ENCODE data around the gene INKA1.

Gene INKA1

DNA sequence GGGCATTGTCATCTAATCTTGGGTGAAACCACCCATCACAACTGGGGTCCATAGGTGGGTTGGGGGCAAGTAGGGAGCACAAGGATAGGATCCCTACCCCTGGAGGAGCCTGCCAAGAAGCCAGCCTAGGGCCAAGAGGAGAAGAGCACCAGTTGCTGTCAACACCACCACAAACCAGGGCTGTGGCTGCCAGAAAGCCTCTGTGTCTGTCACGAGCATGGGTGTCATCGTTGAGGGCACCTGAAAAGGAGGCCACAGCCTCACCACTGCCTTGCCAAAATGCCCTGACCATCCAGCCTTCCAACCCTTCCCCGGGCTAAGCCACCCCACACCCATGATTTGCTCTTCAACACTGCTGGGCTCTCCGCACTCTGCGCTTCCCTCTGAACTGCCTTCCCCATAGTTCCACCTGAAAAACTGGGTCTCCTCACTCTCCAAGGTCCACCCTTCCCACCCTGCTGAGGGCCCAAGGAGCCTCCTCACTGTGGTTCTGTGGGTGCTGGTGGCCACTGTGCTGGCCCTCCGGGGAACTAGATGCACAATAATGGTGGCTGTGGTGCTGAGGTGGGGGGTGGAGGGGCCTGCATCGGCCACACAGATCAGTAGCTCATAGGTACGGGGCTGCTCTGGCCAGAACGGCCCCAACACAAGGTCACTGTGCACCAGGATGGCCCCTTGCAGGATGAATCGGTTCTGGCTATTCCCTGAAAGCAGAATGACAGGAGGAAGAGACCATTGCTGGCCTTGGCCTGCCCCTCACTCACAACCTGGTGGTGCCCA, 10.5 kb upstream of the INKA1 start:
- TF ChIP-seq, protein P1, sequence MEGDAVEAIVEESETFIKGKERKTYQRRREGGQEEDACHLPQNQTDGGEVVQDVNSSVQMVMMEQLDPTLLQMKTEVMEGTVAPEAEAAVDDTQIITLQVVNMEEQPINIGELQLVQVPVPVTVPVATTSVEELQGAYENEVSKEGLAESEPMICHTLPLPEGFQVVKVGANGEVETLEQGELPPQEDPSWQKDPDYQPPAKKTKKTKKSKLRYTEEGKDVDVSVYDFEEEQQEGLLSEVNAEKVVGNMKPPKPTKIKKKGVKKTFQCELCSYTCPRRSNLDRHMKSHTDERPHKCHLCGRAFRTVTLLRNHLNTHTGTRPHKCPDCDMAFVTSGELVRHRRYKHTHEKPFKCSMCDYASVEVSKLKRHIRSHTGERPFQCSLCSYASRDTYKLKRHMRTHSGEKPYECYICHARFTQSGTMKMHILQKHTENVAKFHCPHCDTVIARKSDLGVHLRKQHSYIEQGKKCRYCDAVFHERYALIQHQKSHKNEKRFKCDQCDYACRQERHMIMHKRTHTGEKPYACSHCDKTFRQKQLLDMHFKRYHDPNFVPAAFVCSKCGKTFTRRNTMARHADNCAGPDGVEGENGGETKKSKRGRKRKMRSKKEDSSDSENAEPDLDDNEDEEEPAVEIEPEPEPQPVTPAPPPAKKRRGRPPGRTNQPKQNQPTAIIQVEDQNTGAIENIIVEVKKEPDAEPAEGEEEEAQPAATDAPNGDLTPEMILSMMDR (conservative IDR thresholded peaks at IDR 0.05; ENCODE audit: control insufficient read depth, insufficient read depth, low read depth, low read length): no peak
- no peak overlapping the region for H3K4me3 ChIP-seq (ENCODE audit: control insufficient read depth, low read depth, low read length)
- no peak for DNase-seq (ENCODE audit: low read depth)

GRCh38 chr3:49793486-49794085, 9.5 kb upstream of the INKA1 start:
- TF ChIP-seq, protein P1 (conservative IDR thresholded peaks at IDR 0.05; ENCODE audit: control insufficient read depth, insufficient read depth, low read depth, low read length): no peak
- no peak overlapping the region for H3K4me3 ChIP-seq (ENCODE audit: control insufficient read depth, low read depth, low read length)
- DNase-seq (ENCODE audit: low read depth): no peak

DNA sequence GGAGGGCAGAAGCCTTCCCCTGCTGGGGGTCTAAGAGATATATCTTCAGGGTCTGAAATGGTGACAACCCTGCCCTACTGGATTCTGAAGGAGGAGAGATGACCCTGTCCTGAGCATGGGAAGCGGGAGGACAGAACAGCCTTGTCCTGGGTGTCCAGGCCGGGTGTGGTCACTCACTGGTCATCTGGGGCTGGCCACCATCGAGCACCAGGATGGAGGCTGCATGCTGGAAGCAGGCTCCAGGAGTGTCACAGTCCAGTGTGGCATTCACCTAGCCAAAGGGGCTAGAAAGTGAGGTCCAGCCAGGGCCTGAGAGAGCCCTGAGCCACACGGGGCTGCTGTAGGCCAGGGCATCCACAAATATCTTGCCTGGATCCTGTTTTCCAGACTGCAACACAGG, 8.6 kb upstream of the INKA1 start:
- H3K4me3 ChIP-seq (ENCODE audit: control insufficient read depth, low read depth, low read length): no peak overlapping the region
- DNase-seq (ENCODE audit: low read depth): no peak
- TF ChIP-seq, protein P1 (conservative IDR thresholded peaks at IDR 0.05; ENCODE audit: control insufficient read depth, insufficient read depth, low read depth, low read length): no peak

DNA sequence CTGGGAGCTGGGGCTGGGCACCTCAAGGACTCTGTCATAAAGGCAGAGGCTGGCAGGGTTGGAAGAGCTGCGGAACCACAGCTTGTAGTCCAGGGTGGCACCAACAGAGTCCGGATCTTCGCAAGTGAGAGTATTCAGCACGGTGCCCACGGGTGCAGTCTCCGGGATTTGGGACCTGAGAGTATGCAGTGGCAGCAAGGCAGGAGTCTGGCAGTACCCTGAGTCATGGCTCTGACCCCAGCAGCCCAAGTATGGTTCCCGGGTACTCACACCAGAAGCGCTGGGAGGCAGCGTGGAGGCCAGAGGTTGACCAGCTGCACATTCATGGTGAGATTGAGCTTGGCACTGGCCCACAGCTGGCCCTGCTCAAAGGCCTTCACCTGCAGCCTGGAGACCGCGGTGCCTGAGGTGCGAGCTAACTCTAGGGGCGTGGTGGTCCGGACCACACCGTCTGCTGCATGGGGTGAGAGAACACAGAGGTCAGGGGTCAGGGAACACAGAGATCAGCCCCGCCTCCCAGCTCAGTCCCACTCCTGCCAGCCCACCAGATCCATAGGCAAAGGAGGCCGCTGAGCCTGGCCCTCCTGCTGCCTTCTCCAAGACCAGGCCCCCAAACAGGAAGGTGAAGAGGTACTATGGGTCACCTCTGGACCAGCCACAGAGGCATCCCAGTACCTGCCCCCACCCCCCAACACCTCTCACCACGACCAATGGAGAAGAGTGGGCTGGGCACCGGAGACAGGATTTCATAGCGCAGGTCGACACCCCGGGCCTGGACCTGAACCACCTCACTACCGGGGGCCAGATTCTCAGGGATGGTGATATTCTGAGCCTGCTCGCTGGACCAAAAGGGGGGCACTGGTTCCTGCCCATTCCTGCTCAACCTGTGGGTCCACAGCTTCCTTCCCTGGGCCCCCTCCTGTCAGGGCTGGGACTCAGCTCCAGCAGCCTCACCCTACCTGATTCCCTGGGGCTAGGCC, 7.8 kb upstream of the INKA1 start:
- TF ChIP-seq, protein P1 (conservative IDR thresholded peaks at IDR 0.05; ENCODE audit: control insufficient read depth, insufficient read depth, low read depth, low read length): no peak
- H3K4me3 ChIP-seq (ENCODE audit: control insufficient read depth, low read depth, low read length): no peak overlapping the region
- no peak for DNase-seq (ENCODE audit: low read depth)

DNA sequence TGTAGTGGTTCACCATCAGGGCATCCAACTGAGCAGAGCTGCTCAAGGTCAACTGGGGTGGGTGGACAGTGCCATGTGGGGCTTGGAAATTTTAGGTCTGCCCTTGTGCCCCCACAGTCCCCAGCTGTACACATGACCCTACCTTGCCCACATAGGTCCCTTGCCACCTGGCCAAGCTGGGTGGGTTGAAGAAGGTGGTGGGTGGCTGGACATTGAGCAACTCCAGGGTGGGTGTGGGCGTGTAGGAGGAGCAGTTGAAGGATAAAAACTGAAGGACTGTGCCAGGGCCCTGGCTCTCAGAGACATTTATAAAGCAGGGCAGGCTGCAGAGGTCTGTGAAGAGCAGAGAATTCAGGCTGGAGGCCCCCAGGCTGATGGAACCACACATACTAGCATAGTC, 4.0 kb upstream of the INKA1 start:
- DNase-seq (ENCODE audit: low read depth): no peak
- no peak overlapping the region for H3K4me3 ChIP-seq (ENCODE audit: control insufficient read depth, low read depth, low read length)
- TF ChIP-seq, protein P1 (conservative IDR thresholded peaks at IDR 0.05; ENCODE audit: control insufficient read depth, insufficient read depth, low read depth, low read length): no peak

DNA sequence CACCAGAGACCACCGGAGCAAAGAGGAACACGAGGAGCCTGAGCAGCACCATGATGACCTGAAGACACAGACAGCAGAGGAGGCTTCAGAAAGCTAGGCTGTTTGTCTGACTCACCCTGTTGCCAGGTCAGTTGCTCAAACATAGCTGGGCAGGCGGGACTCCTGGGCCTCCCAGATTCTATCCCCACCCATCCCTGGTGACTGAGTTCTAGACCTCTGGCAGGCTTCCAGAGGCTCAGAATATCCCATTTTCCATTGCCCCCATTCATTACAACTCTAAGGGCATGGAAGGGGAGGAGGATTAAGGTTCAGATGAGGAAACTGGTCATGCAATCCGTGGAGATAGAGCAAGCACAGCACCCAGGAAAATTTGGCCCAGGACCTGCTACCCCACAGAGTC, 3.3 kb upstream of the INKA1 start, which contains the start of gene CDHR4:
Gene CDHR4, minus strand, starts transcription at position 113 of the 400 bp plus-strand sequence. Its CDS starts 61 bp downstream, at position 52.
- DNase-seq (ENCODE audit: low read depth): peak; percentile 81
- TF ChIP-seq, protein P1 (conservative IDR thresholded peaks at IDR 0.05; ENCODE audit: control insufficient read depth, insufficient read depth, low read depth, low read length): no peak

More for the DNA sequence above, 3.3 kb upstream of the INKA1 start, which contains the start of gene CDHR4:
- H3K4me3 ChIP-seq (ENCODE audit: control insufficient read depth, low read depth, low read length): no peak within 1 kb of the TSS
